GM20431 (cell line): ENCODE measurements around the gene PRRG4.

ENCODE experiments used
- in situ Hi-C: fragments of 300-500 bp; cut with MseI, MboI; formaldehyde crosslinking; loops from one replicate; pipeline ENCODE4 v1.15.0; 2020; ENCODE audit warnings: low sequenced_read_pairs; ENCODE audit not compliant: unreplicated experiment

Gene PRRG4

GRCh38 chr11:32902089-32902665 is 72.5 kb downstream of the PRRG4 start:
- in situ Hi-C loops, result no loop called here

GRCh38 chr11:32905028-32905667 is 75.4 kb downstream of the PRRG4 start:
- in situ Hi-C loops, result no loop called here
